B cell (primary cell): ENCODE results near the gene HOXA5. TPM values are rescaled to one million over a fixed set of nuclear protein-coding genes. Genes with fewer than 3 reads are reported as not detected.

ENCODE experiments used
- ATAC-seq: fragments of 200-7000 bp; cut with Tn5 transposase; one replicate; pipeline ENCODE4 v1.10.0; 2021; ENCODE audit warnings: low read depth, mild to moderate bottlenecking, moderate number of reproducible peaks, moderate library complexity
- CTCF ChIA-PET: fragments of 350-600 bp; sonication (Branson Sonifier 250); formaldehyde crosslinking; loops from one replicate; lab custom pipeline; 2021; ENCODE audit warnings: antibody characterized with exemption, inconsistent platforms; lab: Charles Lee
- POLR2A ChIA-PET: fragments of 350-600 bp; sonication (Branson Sonifier 250); formaldehyde crosslinking; loops from one replicate; lab custom pipeline; 2021; ENCODE audit warnings: antibody characterized with exemption; lab: Charles Lee
- DNase-seq: peaks from one replicate; pipeline ENCODE4 v3.0.0; 2013
- H2AFZ ChIP-seq: 2 replicates; pipeline ENCODE4 v1.6.1; 2012; ENCODE audit warnings: mild to moderate bottlenecking, low read depth, low read length; ENCODE audit not compliant: insufficient read depth, poor library complexity, severe bottlenecking
- H3K27ac ChIP-seq, 2 donors: 1 replicate in 1 of 2; 2 replicates in 1 of 2; pipeline ENCODE4 v1.5.1; 2012 to 2013; ENCODE audit warnings: low read length in 2 of 2, mild to moderate bottlenecking in 2 of 2, moderate library complexity in 1 of 2
- H3K27me3 ChIP-seq, 4 experiments: fragments of 200-600 bp in 1 of 4; sonication (generic) in 1 of 4; replicated peaks in 1 of 4; 1 replicate in 2 of 4; 2 replicates in 2 of 4; pipeline versions ENCODE4 v1.6.1 to v1.7.0; 2013 to 2016; ENCODE audit warnings: low read length in 3 of 4, mild to moderate bottlenecking in 2 of 4, mixed read lengths in 1 of 4, moderate library complexity in 1 of 4; ENCODE audit not compliant: insufficient read depth in 4 of 4, control insufficient read depth in 3 of 4; ENCODE audit errors: control extremely low read depth in 1 of 4
- H3K36me3 ChIP-seq, 2 experiments: replicated peaks in 1 of 2; 1 replicate in 1 of 2; 2 replicates in 1 of 2; pipeline versions ENCODE4 v1.6.1 to v1.7.1; 2013; ENCODE audit warnings: low read length in 1 of 2; ENCODE audit not compliant: insufficient read depth in 2 of 2, control insufficient read depth in 1 of 2; ENCODE audit errors: control extremely low read depth in 1 of 2, extremely low read depth in 1 of 2
- H3K4me1 ChIP-seq, 2 donors: fragments of 200-600 bp in 1 of 2; sonication (generic) in 1 of 2; 1 replicate in 1 of 2; 2 replicates in 1 of 2; pipeline versions ENCODE4 v1.5.1 to v1.6.1; 2013 to 2017; ENCODE audit warnings: low read length in 2 of 2; ENCODE audit not compliant: control insufficient read depth in 2 of 2, insufficient read depth in 2 of 2
- H3K4me2 ChIP-seq: replicated peaks from 2 replicates; pipeline ENCODE3; 2012; ENCODE audit warnings: mild to moderate bottlenecking, low read depth, low read length; ENCODE audit not compliant: poor library complexity, severe bottlenecking
- H3K4me3 ChIP-seq, 5 experiments: fragments of 200-600 bp in 1 of 5; sonication (generic) in 1 of 5; 1 replicate in 3 of 5; 2 replicates in 2 of 5; pipeline versions ENCODE4 v1.5.1 to v1.7.0; 2011 to 2016; ENCODE audit warnings: low read length in 4 of 5, mild to moderate bottlenecking in 4 of 5, low read depth in 2 of 5, control low read depth in 1 of 5, moderate library complexity in 1 of 5; ENCODE audit not compliant: insufficient read depth in 1 of 5; ENCODE audit errors: control extremely low read depth in 1 of 5, extremely low read depth in 1 of 5
- H3K79me2 ChIP-seq: fragments of 200-600 bp; sonication (generic); one replicate; pipeline ENCODE4 v1.6.0; 2016; ENCODE audit warnings: low read length; ENCODE audit not compliant: control insufficient read depth, insufficient read depth
- H3K9ac ChIP-seq: fragments of 200-600 bp; sonication (generic); 2 replicates; pipeline ENCODE4 v1.6.1; 2017; ENCODE audit warnings: mild to moderate bottlenecking, low read length, moderate library complexity
- H3K9me3 ChIP-seq, 3 donors: one replicate each; pipeline versions ENCODE4 v1.6.1 to v1.7.1; 2013; ENCODE audit warnings: low read length in 2 of 3; ENCODE audit not compliant: control insufficient read depth in 2 of 3, insufficient read depth in 1 of 3; ENCODE audit errors: control extremely low read depth in 1 of 3
- H4K20me1 ChIP-seq: 2 replicates; pipeline ENCODE4 v1.6.0; 2012; ENCODE audit warnings: mild to moderate bottlenecking, low read length; ENCODE audit not compliant: insufficient read depth, control insufficient read depth, poor library complexity, severe bottlenecking
- H3K27ac Mint-ChIP-seq: one replicate; pipeline ENCODE4 v1.8.0; 2021; ENCODE audit warnings: mixed read lengths
- H3K27me3 Mint-ChIP-seq: one replicate; pipeline ENCODE4 v1.8.0; 2021; ENCODE audit warnings: mixed read lengths
- H3K4me1 Mint-ChIP-seq: one replicate; pipeline ENCODE4 v1.8.0; 2021; ENCODE audit warnings: mixed read lengths
- H3K4me3 Mint-ChIP-seq: one replicate; pipeline ENCODE4 v1.8.0; 2021; ENCODE audit warnings: mixed read lengths
- H3K9me3 Mint-ChIP-seq: one replicate; pipeline ENCODE4 v1.8.0; 2022; ENCODE audit warnings: mixed read lengths; ENCODE audit not compliant: insufficient read depth
- EZH2 ChIP-seq: IDR thresholded peaks from 2 replicates; pipeline ENCODE4 v1.6.1; 2012; ENCODE audit warnings: borderline replicate concordance, low read depth, mild to moderate bottlenecking, moderate library complexity, low read length; ENCODE audit not compliant: insufficient read depth, poor library complexity, severe bottlenecking
- WGBS: methylation state at CpG from one replicate; pipeline ENCODE4 v1.1.5; 2013; ENCODE audit warnings: missing lambda C conversion rate; ENCODE audit not compliant: insufficient coverage; 5-methylcytosine and 5-hydroxymethylcytosine counted together
- intact Hi-C: fragments of 100-400 bp; cut with micrococcal nuclease; formaldehyde crosslinking; loops from one replicate; pipeline ENCODE4 v1.10.0; 2022
- polyA plus RNA-seq: library from polyadenylated mRNA; depleted of rRNA; stranded (reverse); fragments of >200 nt; gene quantifications from 2 replicates; pipeline ENCODE4 v1.2.3, GENCODE V29; 2012
- total RNA-seq, 2 donors: library from RNA; stranded (reverse); fragments of 120-200 nt in 1 of 2; gene quantifications; 1 replicate in 1 of 2; 2 replicates in 1 of 2; pipeline versions ENCODE4 v1.2.3 to v1.2.4, GENCODE V29; 2013 to 2022
- TF ChIP-seq, protein P1 (sequence below): fragments of 200-600 bp; IDR thresholded peaks from one replicate; pipeline ENCODE4 v1.8.0; 2022; ENCODE audit warnings: antibody characterized with exemption, mild to moderate bottlenecking

The HOXA5 gene
- total and polyA plus RNA-seq, 2 donors (not counting 1 experiment from before 2014, with no cell fraction given) = not detected

DNA sequence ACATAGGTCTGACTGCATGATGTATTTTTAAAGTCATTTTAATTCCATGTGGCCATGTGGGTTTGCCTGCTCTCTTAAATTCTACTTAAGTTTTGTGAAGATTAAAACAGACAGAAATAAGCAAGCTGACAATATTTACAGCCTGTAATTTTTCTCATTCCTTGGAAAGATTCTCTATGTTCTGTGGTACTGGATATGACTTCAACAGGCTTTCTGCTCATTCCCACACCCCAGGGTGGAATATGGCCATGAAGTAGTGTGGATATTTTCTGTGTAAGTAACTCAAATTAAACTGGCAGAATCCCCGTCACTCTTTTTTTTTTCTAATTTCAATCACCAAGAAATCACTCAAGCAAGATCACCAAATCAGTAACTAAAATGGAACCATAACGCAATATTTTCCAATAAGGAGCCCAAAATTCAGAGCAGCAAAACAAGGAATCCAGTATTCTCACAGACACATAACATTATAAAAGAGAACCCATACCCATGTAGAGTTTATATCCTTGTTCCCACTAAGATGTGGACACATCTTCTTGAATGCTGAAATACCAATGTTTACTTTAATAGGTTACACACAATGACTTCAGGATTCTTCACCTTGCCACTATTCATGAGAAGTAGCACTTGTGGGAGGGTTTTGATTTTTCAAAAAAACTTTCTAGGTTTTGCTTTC is 5.7 kb downstream of the HOXA5 start:
- Histone ChIP-seq H3K27ac (no peak overlapping the region), H3K4me1 (no peaks in the 10 kb centered on the region), H3K36me3 (no peaks in the 10 kb centered on the region), H3K27me3 (peaks cover 0 to 37% (median 22%) of the 10 kb centered on the region in 4 experiments), H3K79me2 (no peaks in the 10 kb centered on the region), H4K20me1 (no peaks in the 10 kb centered on the region), H2AFZ (no peak overlapping the region), H3K9me3 (peaks cover 0 to 12% (median 0%) of the 10 kb centered on the region in 3 donors), H3K4me2 (no peak overlapping the region), H3K4me3 (no peak overlapping the region), H3K9ac (no peak overlapping the region)
- ATAC-seq = no peak
- DNase-seq = no peak
- POLR2A ChIA-PET = no interaction called here
- peaks cover 66% of the 10 kb centered on the region for H3K27me3 Mint-ChIP-seq
- H3K4me1 Mint-ChIP-seq = peaks cover 3% of the 10 kb centered on the region
- WGBS = no CpG with 5 or more reads among the region's 2 CpGs
- no peak for TF ChIP-seq EZH2
- TF ChIP-seq, protein P1, sequence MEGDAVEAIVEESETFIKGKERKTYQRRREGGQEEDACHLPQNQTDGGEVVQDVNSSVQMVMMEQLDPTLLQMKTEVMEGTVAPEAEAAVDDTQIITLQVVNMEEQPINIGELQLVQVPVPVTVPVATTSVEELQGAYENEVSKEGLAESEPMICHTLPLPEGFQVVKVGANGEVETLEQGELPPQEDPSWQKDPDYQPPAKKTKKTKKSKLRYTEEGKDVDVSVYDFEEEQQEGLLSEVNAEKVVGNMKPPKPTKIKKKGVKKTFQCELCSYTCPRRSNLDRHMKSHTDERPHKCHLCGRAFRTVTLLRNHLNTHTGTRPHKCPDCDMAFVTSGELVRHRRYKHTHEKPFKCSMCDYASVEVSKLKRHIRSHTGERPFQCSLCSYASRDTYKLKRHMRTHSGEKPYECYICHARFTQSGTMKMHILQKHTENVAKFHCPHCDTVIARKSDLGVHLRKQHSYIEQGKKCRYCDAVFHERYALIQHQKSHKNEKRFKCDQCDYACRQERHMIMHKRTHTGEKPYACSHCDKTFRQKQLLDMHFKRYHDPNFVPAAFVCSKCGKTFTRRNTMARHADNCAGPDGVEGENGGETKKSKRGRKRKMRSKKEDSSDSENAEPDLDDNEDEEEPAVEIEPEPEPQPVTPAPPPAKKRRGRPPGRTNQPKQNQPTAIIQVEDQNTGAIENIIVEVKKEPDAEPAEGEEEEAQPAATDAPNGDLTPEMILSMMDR = no peak
- CTCF ChIA-PET = interaction anchor here (0.8 kb wide), 1 partner anchor 51 kb away, joined by 4 read pairs; no protein-coding TSS in a partner anchor
- no peak overlapping the region for H3K4me3 Mint-ChIP-seq
- no peak overlapping the region for H3K27ac Mint-ChIP-seq
- H3K9me3 Mint-ChIP-seq = no peaks in the 10 kb centered on the region
- intact Hi-C loops = no loop called here

DNA sequence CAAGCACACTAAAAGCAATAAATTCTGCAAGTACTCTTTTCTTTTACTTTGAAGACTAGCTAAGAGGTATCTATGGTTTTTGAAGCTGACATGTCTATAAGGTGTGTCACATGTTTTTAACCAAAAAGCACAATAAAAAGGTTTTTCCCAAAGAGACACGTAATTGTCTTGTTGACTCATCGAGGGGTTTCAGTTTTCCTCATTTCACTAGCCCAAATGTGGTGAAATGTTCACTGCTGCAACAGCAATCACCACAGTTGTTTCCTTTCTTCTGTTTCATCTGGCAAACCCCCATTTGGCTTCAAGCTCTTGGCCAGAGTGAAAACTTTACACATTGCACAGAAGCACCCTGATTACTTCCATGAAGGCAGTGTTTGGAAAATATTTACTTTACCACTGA is 9.1 kb downstream of the HOXA5 start:
- H3K9me3 Mint-ChIP-seq = no peaks in the 10 kb centered on the region
- no peaks in the 10 kb centered on the region for H4K20me1 ChIP-seq
- DNase-seq = no peak
- no peak overlapping the region for H3K4me2 ChIP-seq
- no peak overlapping the region for H3K9ac ChIP-seq
- H3K27ac ChIP-seq = no peak overlapping the region
- H3K4me1 ChIP-seq = no peaks in the 10 kb centered on the region
- TF ChIP-seq EZH2 = no peak
- TF ChIP-seq, protein P1 = no peak
- POLR2A ChIA-PET = no interaction called here
- no peak for ATAC-seq
- 0% methylated on average over 1 of the region's 2 CpGs for WGBS
- peaks cover 0 to 31% (median 18%) of the 10 kb centered on the region in 4 experiments for H3K27me3 ChIP-seq
- no peaks in the 10 kb centered on the region for H3K4me1 Mint-ChIP-seq
- no peak overlapping the region for H3K4me3 ChIP-seq
- no peak overlapping the region for H3K27ac Mint-ChIP-seq
- H3K79me2 ChIP-seq = no peaks in the 10 kb centered on the region
- CTCF ChIA-PET = no interaction called here
- intact Hi-C loops = no loop called here
- H3K4me3 Mint-ChIP-seq = no peak overlapping the region
- no peak overlapping the region for H2AFZ ChIP-seq
- peaks cover 64% of the 10 kb centered on the region for H3K27me3 Mint-ChIP-seq
- H3K9me3 ChIP-seq = peaks cover 0 to 13% (median 0%) of the 10 kb centered on the region in 3 donors
- H3K36me3 ChIP-seq = no peaks in the 10 kb centered on the region
